GM15510 (cell line): ENCODE results near the gene ZNF487.

Experiments used
- POLR2A ChIP-seq: IDR thresholded peaks from 3 replicates; pipeline ENCODE4 v1.6.1; 2011; ENCODE audit warnings: borderline replicate concordance; ENCODE audit not compliant: insufficient read length; ENCODE audit errors: extremely low read depth

Gene ZNF487

GRCh38 chr10:43415544-43415943 is 21.4 kb upstream of the ZNF487 start:
- no peak for TF ChIP-seq POLR2A

GRCh38 chr10:43417950-43418768 is 18.8 kb upstream of the ZNF487 start:
- TF ChIP-seq POLR2A, result peak; percentile 24

- TF ChIP-seq POLR2A, result no peak
Observed at GRCh38 chr10:43419997-43420368, 16.9 kb upstream of the ZNF487 start.

- TF ChIP-seq POLR2A, result peak; percentile 78
Observed at GRCh38 chr10:43420369-43421200, 16.3 kb upstream of the ZNF487 start.

DNA sequence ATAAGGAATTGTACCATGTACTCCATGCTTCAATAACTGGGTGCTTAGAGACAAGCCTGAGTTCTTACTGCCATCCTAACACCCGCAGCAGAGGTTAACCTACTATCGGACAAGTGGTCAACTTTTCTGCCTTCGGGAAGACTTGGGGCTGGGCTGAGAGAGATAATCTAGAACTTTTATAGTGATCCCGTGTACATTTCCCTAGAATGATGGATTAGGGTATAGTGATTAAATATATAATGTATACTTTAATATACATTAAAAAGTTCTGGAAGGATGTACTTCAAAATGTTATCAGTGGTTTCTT is 15.8 kb upstream of the ZNF487 start:
- TF ChIP-seq POLR2A, result no peak

DNA sequence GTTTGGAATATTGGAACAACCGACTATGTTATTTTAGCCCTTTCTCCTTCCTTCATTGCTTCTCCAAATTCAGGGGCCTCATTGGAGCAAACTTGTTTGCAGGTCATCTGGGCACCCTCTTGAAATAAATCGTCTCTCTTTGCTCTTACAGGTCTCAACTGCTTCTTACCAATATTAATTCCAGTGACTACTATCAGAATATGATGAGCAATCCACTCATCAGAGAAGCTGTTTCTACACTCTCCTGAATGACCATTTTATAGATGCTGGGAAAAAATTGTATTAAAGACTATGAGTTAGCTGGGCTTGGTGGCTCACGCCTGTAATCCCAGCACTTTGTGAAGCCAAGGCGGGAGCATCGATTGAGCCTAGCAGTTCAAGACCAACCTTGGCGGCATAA is 15.4 kb upstream of the ZNF487 start:
- TF ChIP-seq POLR2A, result no peak

DNA sequence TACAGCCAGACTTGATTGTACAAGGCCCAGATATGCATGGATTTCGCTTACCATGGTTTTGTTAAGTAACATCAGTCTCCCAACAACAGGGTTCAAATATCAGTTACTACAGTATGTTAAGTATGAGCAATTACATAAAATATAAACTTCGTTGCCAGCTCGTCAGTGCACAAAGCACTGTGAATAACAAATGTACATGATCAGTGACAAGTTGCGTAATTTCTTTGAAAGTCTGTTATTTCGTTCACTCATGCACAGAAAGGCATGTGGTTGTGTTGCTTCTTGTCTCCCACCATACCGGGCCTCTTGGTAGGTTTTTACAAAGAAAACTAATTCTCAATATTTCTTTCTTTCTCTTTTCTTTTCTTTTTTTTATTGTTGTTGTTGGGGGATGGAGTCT is 12.5 kb upstream of the ZNF487 start:
- no peak for TF ChIP-seq POLR2A

DNA sequence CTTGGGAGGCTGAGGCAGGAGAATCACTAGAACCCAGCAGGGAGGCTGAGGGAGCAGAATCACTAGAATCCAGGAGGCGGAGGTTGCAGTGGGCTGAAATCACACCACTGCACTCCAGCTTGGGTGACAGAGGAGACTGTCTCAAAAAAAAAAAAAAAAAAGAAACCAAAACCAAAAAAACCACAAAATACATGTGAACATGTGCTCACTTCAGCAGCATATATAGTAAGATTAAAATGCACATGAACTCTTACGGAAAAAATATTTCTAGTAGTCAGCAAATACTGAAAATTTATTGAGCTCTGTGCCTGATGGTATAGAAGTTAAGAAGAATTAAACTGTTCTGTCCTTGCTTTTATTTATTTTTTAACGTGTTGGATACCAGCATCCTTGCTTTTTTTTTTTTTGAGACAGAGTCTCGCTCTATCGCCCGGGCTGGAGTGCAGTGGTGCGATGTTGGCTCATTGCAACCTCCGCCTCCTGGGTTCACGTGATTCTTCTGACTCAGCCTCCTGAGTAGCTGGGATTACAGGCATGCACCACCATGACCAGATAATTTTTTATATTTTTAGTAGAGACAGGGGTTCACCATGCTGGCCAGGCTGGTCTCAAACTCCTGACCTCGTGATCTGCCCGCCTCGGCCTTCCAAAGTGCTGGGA is 9.6 kb upstream of the ZNF487 start:
- TF ChIP-seq POLR2A, result no peak

DNA sequence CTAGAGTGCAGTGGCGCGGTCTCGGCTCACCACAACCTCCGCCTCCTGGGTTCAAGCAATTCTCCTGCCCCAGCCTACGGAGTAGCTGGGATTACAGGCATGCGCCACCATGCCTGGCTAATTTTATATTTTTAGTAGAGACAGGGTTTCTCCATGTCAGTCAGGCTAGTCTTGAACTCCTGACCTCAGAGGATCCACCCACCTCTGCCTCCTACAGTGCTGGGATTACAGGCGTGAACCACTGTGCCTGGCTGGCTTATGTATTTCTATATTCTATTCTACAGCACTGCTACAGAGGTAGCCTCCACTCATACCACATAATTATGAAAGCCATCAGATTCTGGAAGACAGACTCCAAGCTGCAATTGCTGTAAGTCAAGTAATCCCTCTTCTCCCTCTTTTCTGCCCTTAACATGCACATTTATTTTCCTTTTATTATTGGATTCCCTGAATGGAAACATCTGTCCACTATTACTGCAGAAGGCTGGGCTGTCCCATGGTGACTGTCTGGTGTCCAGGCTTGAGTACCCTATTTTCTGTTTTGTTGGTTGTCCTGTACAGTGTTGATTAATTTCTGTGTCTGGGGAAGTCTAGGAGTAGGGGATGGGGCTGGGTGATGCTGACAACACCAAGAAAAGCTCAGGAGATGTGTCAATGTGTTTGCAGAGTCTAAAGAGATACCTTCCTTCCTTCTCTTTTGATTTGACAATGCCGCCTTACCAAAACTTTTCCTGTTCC is 5.8 kb upstream of the ZNF487 start:
- TF ChIP-seq POLR2A, result no peak

- TF ChIP-seq POLR2A, result no peak
Observed at GRCh38 chr10:43437141-43437870, 395 bp downstream of the ZNF487 start.

GRCh38 chr10:43440463-43441134 is 3.7 kb downstream of the ZNF487 start:
- no peak for TF ChIP-seq POLR2A

GRCh38 chr10:43444323-43444722 is 7.4 kb downstream of the ZNF487 start:
- TF ChIP-seq POLR2A, result no peak

DNA sequence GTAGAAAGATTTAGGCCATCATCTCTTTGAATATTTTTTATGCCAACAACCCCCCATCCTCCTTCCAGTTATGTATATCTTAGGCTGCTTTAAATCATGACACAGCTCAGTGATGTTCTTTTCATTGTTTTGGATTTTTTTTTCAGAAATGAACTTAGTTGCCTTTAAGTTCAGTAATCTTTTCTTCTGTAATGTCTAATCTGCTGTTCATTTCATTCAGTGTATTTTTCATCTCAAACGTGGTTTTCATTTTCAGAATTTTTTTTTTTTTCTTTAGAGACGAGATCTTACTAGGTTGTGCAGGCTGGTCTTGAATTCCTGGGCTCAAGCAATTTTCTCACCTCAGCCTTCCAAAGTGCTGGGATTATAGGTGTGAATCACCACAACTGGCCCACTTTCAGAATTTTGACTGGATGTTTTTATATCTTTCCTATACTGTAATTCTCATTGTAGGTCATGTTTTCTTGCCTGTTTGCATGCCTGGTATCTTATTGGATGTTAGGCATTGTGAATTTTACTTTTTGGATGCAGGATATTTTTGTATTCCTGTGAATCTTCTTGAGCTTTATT is 8.1 kb downstream of the ZNF487 start:
- TF ChIP-seq POLR2A, result no peak

DNA sequence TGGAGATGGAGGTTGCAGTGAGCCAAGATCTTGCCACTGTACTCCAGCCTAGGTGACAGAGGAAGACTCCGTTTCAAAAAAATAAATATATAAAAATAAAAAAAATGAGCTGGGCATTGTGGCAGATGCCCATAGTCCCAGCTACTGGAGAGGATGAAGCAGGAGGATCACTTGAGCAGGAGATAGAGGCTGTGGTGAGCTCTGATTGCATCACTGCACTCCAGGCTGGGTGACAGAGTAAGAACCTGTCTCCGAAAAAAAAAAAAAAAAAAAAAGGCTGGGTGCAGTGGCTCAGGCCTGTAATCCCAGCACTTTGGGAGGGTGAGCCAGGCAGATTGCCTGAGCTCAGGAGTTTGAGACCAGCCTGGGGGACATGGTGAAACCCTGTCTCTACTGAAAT is 11.8 kb downstream of the ZNF487 start:
- no peak for TF ChIP-seq POLR2A

DNA sequence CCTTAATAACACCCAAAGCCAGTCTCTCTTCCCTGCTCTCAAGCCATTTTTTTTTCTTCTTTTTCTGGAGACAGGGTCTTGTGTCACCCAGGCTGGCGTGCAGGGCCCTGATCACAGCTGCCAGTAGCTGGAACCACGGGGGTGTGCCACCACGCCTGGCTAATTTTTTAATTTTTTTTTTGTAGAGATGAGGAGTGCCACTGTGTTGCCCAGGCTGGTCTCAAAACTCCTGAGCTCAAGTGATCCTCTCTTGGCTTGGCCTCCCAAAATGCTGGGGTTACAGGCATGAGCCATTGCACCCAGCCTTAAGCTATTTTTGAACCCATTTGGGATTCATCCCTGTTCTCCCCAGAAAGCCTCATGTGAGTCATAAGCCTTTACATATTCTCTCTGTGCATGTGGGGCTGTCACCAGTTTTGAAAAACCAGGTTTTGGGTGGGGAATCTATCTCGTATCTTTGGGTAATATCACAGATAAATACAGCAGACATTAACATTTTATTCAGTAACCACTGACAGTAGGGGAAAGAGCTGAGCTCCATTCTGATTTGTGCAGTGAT is 15.5 kb downstream of the ZNF487 start:
- TF ChIP-seq POLR2A, result no peak
